B cell (primary cell): ENCODE measurements around the gene CST9. TPM values are rescaled to one million over a fixed set of nuclear protein-coding genes. Genes with fewer than 3 reads are reported as not detected.

Experiments
- ATAC-seq: fragments of 200-7000 bp; cut with Tn5 transposase; one replicate; pipeline ENCODE4 v1.10.0; 2021; ENCODE audit warnings: low read depth, mild to moderate bottlenecking, moderate number of reproducible peaks, moderate library complexity
- CTCF ChIA-PET: fragments of 350-600 bp; sonication (Branson Sonifier 250); formaldehyde crosslinking; loops from one replicate; lab custom pipeline; 2021; ENCODE audit warnings: antibody characterized with exemption, inconsistent platforms; lab: Charles Lee
- POLR2A ChIA-PET: fragments of 350-600 bp; sonication (Branson Sonifier 250); formaldehyde crosslinking; loops from one replicate; lab custom pipeline; 2021; ENCODE audit warnings: antibody characterized with exemption; lab: Charles Lee
- DNase-seq: peaks from one replicate; pipeline ENCODE4 v3.0.0; 2013
- H2AFZ ChIP-seq: 2 replicates; pipeline ENCODE4 v1.6.1; 2012; ENCODE audit warnings: mild to moderate bottlenecking, low read depth, low read length; ENCODE audit not compliant: insufficient read depth, poor library complexity, severe bottlenecking
- H3K27ac ChIP-seq, 2 donors: 1 replicate in 1 of 2; 2 replicates in 1 of 2; pipeline ENCODE4 v1.5.1; 2012 to 2013; ENCODE audit warnings: low read length in 2 of 2, mild to moderate bottlenecking in 2 of 2, moderate library complexity in 1 of 2
- H3K27me3 ChIP-seq, 4 experiments: fragments of 200-600 bp in 1 of 4; sonication (generic) in 1 of 4; replicated peaks in 1 of 4; 1 replicate in 2 of 4; 2 replicates in 2 of 4; pipeline versions ENCODE4 v1.6.1 to v1.7.0; 2013 to 2016; ENCODE audit warnings: low read length in 3 of 4, mild to moderate bottlenecking in 2 of 4, mixed read lengths in 1 of 4, moderate library complexity in 1 of 4; ENCODE audit not compliant: insufficient read depth in 4 of 4, control insufficient read depth in 3 of 4; ENCODE audit errors: control extremely low read depth in 1 of 4
- H3K36me3 ChIP-seq, 2 experiments: replicated peaks in 1 of 2; 1 replicate in 1 of 2; 2 replicates in 1 of 2; pipeline versions ENCODE4 v1.6.1 to v1.7.1; 2013; ENCODE audit warnings: low read length in 1 of 2; ENCODE audit not compliant: insufficient read depth in 2 of 2, control insufficient read depth in 1 of 2; ENCODE audit errors: control extremely low read depth in 1 of 2, extremely low read depth in 1 of 2
- H3K4me1 ChIP-seq, 2 donors: fragments of 200-600 bp in 1 of 2; sonication (generic) in 1 of 2; 1 replicate in 1 of 2; 2 replicates in 1 of 2; pipeline versions ENCODE4 v1.5.1 to v1.6.1; 2013 to 2017; ENCODE audit warnings: low read length in 2 of 2; ENCODE audit not compliant: control insufficient read depth in 2 of 2, insufficient read depth in 2 of 2
- H3K4me2 ChIP-seq: replicated peaks from 2 replicates; pipeline ENCODE3; 2012; ENCODE audit warnings: mild to moderate bottlenecking, low read depth, low read length; ENCODE audit not compliant: poor library complexity, severe bottlenecking
- H3K4me3 ChIP-seq, 5 experiments: fragments of 200-600 bp in 1 of 5; sonication (generic) in 1 of 5; 1 replicate in 3 of 5; 2 replicates in 2 of 5; pipeline versions ENCODE4 v1.5.1 to v1.7.0; 2011 to 2016; ENCODE audit warnings: low read length in 4 of 5, mild to moderate bottlenecking in 4 of 5, low read depth in 2 of 5, control low read depth in 1 of 5, moderate library complexity in 1 of 5; ENCODE audit not compliant: insufficient read depth in 1 of 5; ENCODE audit errors: control extremely low read depth in 1 of 5, extremely low read depth in 1 of 5
- H3K79me2 ChIP-seq: fragments of 200-600 bp; sonication (generic); one replicate; pipeline ENCODE4 v1.6.0; 2016; ENCODE audit warnings: low read length; ENCODE audit not compliant: control insufficient read depth, insufficient read depth
- H3K9ac ChIP-seq: fragments of 200-600 bp; sonication (generic); 2 replicates; pipeline ENCODE4 v1.6.1; 2017; ENCODE audit warnings: mild to moderate bottlenecking, low read length, moderate library complexity
- H3K9me3 ChIP-seq, 3 donors: one replicate each; pipeline versions ENCODE4 v1.6.1 to v1.7.1; 2013; ENCODE audit warnings: low read length in 2 of 3; ENCODE audit not compliant: control insufficient read depth in 2 of 3, insufficient read depth in 1 of 3; ENCODE audit errors: control extremely low read depth in 1 of 3
- H4K20me1 ChIP-seq: 2 replicates; pipeline ENCODE4 v1.6.0; 2012; ENCODE audit warnings: mild to moderate bottlenecking, low read length; ENCODE audit not compliant: insufficient read depth, control insufficient read depth, poor library complexity, severe bottlenecking
- H3K27ac Mint-ChIP-seq: one replicate; pipeline ENCODE4 v1.8.0; 2021; ENCODE audit warnings: mixed read lengths
- H3K27me3 Mint-ChIP-seq: one replicate; pipeline ENCODE4 v1.8.0; 2021; ENCODE audit warnings: mixed read lengths
- H3K4me1 Mint-ChIP-seq: one replicate; pipeline ENCODE4 v1.8.0; 2021; ENCODE audit warnings: mixed read lengths
- H3K4me3 Mint-ChIP-seq: one replicate; pipeline ENCODE4 v1.8.0; 2021; ENCODE audit warnings: mixed read lengths
- H3K9me3 Mint-ChIP-seq: one replicate; pipeline ENCODE4 v1.8.0; 2022; ENCODE audit warnings: mixed read lengths; ENCODE audit not compliant: insufficient read depth
- CTCF ChIP-seq: fragments of 200-600 bp; IDR thresholded peaks from one replicate; pipeline ENCODE4 v1.8.0; 2022; ENCODE audit warnings: antibody characterized with exemption, mild to moderate bottlenecking
- EZH2 ChIP-seq: IDR thresholded peaks from 2 replicates; pipeline ENCODE4 v1.6.1; 2012; ENCODE audit warnings: borderline replicate concordance, low read depth, mild to moderate bottlenecking, moderate library complexity, low read length; ENCODE audit not compliant: insufficient read depth, poor library complexity, severe bottlenecking
- WGBS: methylation state at CpG from one replicate; pipeline ENCODE4 v1.1.5; 2013; ENCODE audit warnings: missing lambda C conversion rate; ENCODE audit not compliant: insufficient coverage; 5-methylcytosine and 5-hydroxymethylcytosine counted together
- intact Hi-C: fragments of 100-400 bp; cut with micrococcal nuclease; formaldehyde crosslinking; loops from one replicate; pipeline ENCODE4 v1.10.0; 2022
- polyA plus RNA-seq: library from polyadenylated mRNA; depleted of rRNA; stranded (reverse); fragments of >200 nt; gene quantifications from 2 replicates; pipeline ENCODE4 v1.2.3, GENCODE V29; 2012
- total RNA-seq, 2 donors: library from RNA; stranded (reverse); fragments of 120-200 nt in 1 of 2; gene quantifications; 1 replicate in 1 of 2; 2 replicates in 1 of 2; pipeline versions ENCODE4 v1.2.3 to v1.2.4, GENCODE V29; 2013 to 2022

Gene CST9
- total and polyA plus RNA-seq, 2 donors (not counting 1 experiment from before 2014, with no cell fraction given) = not detected

GRCh38 chr20:23640671-23641667, 35.3 kb upstream of the CST9 start:
- Histone ChIP-seq H2AFZ (no peak overlapping the region), H3K79me2 (no peaks in the 10 kb centered on the region), H3K4me3 (no peak overlapping the region), H3K4me2 (no peak overlapping the region), H3K9ac (no peak overlapping the region), H3K27me3 (peaks cover 0 to 4% (median 0%) of the 10 kb centered on the region in 4 experiments), H3K4me1 (no peaks in the 10 kb centered on the region), H3K9me3 (no peaks in the 10 kb centered on the region), H3K36me3 (no peaks in the 10 kb centered on the region), H4K20me1 (no peaks in the 10 kb centered on the region), H3K27ac (no peak overlapping the region)
- Mint-ChIP-seq H3K4me3 (no peak overlapping the region), H3K27ac (no peak overlapping the region), H3K27me3 (peaks cover 19% of the 10 kb centered on the region), H3K4me1 (peaks cover 10% of the 10 kb centered on the region), H3K9me3 (no peaks in the 10 kb centered on the region)
- DNase-seq (no peak), ATAC-seq (no peak)
- ChIA-PET CTCF (interaction anchor here (1.0 kb wide), 1 partner anchor 9 kb away, joined by 3 read pairs; no protein-coding TSS in a partner anchor), POLR2A (no interaction called here)
- WGBS = 64% methylated on average over 8 of the region's 11 CpGs
- intact Hi-C loops = no loop called here
- TF ChIP-seq EZH2 (no peak), CTCF (no peak)

GRCh38 chr20:23640018-23640601, 34.4 kb upstream of the CST9 start:
- Histone ChIP-seq H3K27me3 (peaks cover 0 to 4% (median 0%) of the 10 kb centered on the region in 4 experiments), H3K9ac (no peak overlapping the region), H3K27ac (no peak overlapping the region), H3K4me1 (no peaks in the 10 kb centered on the region), H3K79me2 (no peaks in the 10 kb centered on the region), H3K36me3 (no peaks in the 10 kb centered on the region), H3K9me3 (no peaks in the 10 kb centered on the region), H4K20me1 (no peaks in the 10 kb centered on the region), H3K4me2 (no peak overlapping the region), H3K4me3 (no peak overlapping the region), H2AFZ (no peak overlapping the region)
- Mint-ChIP-seq H3K27ac (no peak overlapping the region), H3K4me3 (no peak overlapping the region), H3K9me3 (no peaks in the 10 kb centered on the region), H3K4me1 (peaks cover 10% of the 10 kb centered on the region), H3K27me3 (peaks cover 20% of the 10 kb centered on the region)
- POLR2A ChIA-PET = no interaction called here
- 91% methylated on average over 7 of the region's 8 CpGs for WGBS
- DNase-seq (no peak), ATAC-seq (no peak)
- CTCF ChIA-PET = no interaction called here
- no peak for TF ChIP-seq EZH2
- no peak for TF ChIP-seq CTCF
- intact Hi-C loops = no loop called here
